Skeletal muscle satellite cell (primary cell): ENCODE results near the gene GMPPA.

Experiments
- H3K27me3 ChIP-seq: 2 replicates; pipeline ENCODE4 v1.7.0; 2013; ENCODE audit warnings: low read length; ENCODE audit not compliant: control insufficient read depth, insufficient read depth
- H3K36me3 ChIP-seq: 2 replicates; pipeline ENCODE4 v1.7.0; 2013; ENCODE audit warnings: mild to moderate bottlenecking, control low read depth, low read length; ENCODE audit not compliant: insufficient read depth
- H3K4me1 ChIP-seq: 2 replicates; pipeline ENCODE4 v1.7.0; 2013; ENCODE audit warnings: low read length; ENCODE audit not compliant: control insufficient read depth, insufficient read depth
- H3K4me2 ChIP-seq: 2 replicates; pipeline ENCODE4 v1.7.0; 2013; ENCODE audit warnings: mild to moderate bottlenecking, low read length
- H3K4me3 ChIP-seq: 2 replicates; pipeline ENCODE4 v1.7.0; 2013; ENCODE audit warnings: low read length
- H3K9ac ChIP-seq: 2 replicates; pipeline ENCODE4 v1.7.0; 2013; ENCODE audit warnings: mild to moderate bottlenecking, low read depth, low read length, moderate library complexity
- H3K9me3 ChIP-seq: replicated peaks from 2 replicates; pipeline ENCODE4 v1.7.0; 2013; ENCODE audit warnings: mild to moderate bottlenecking, control low read depth, low read length

The GMPPA gene

DNA sequence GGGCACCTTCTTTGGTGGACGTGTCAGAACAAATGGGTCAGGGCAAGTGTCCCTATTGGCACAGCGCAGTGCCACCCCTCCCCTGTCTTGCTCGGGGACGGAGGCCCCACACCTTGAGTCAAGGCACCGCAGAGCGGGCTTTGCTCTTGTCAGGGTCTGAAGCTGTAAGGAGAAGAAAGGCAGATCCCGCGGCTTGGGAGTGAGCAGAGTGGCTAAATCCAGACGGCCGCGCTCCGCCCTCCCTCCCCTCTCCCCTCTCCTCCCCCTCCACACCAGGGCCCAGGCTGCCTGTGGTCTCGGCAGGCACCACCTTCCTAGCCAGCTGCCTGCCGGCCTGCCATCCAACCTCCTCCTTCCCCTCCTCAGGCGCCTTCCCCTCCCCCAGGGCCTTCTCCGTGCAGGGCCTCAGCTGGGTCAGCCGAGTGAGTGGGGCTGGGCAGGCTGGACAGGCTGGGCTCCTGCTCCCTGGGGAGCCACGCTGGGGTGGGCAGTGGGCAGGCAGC lies 38.2 kb upstream of the GMPPA start:
- peak overlapping the region; percentile 24 for H3K4me3 ChIP-seq
- H3K9ac ChIP-seq = peak overlapping the region; percentile 32
- no peaks in the 10 kb centered on the region for H3K27me3 ChIP-seq
- H3K4me2 ChIP-seq = peak overlapping the region; percentile 31
- peaks cover 5% of the 10 kb centered on the region for H3K36me3 ChIP-seq
- no peaks in the 10 kb centered on the region for H3K9me3 ChIP-seq
- peaks cover 19% of the 10 kb centered on the region for H3K4me1 ChIP-seq

DNA sequence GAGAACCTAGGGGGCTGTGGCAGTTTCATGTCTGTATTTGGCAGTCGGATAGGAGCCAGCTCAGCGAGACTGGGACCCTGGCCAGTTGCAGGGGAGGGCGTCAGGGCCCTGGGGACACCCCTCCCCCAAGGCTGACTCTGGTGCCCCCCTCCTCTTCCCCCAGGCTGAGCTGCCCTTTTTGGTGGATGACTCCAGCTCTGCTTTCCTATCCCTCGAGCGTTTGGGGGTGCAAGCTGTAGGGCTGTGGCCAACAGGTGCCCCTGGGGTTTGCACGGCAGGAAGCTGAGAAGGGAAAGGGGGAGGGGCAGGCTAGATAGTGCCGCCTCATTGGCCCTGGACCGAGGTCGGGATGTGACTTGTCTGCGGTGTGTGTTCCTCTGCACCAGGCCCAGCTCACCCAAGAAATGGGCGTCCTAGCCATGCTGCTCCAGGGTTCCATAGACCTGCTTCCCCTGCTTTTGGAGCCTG lies 37.6 kb upstream of the GMPPA start:
- H3K4me1 ChIP-seq = peaks cover 19% of the 10 kb centered on the region
- H3K9me3 ChIP-seq = no peaks in the 10 kb centered on the region
- H3K4me2 ChIP-seq = peak overlapping the region; percentile 31
- H3K36me3 ChIP-seq = peaks cover 5% of the 10 kb centered on the region
- no peaks in the 10 kb centered on the region for H3K27me3 ChIP-seq
- no peak overlapping the region for H3K9ac ChIP-seq
- no peak overlapping the region for H3K4me3 ChIP-seq

DNA sequence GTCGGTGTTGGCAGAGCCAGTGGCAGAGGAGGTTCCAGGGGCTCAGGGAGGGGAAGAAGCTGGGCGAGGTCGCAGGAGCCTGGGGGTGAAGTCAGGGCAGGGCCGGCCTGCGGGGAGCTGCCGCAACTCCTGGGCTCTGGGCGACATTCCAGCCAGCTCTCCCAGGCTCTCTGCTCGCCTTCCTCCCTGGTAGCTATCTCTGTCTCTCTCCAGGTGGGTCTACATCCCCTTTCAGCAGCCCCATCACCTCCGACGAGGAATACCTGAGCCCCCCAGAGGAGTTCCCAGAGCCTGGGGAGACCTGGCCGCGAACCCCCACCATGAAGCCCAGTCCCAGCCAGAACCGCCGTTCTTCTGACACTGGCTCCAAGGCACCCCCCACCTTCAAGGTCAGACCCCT lies 37.0 kb upstream of the GMPPA start:
- peaks cover 5% of the 10 kb centered on the region for H3K36me3 ChIP-seq
- H3K4me3 ChIP-seq = no peak overlapping the region
- no peaks in the 10 kb centered on the region for H3K27me3 ChIP-seq
- no peak overlapping the region for H3K4me2 ChIP-seq
- no peak overlapping the region for H3K9ac ChIP-seq
- H3K9me3 ChIP-seq = no peaks in the 10 kb centered on the region
- peaks cover 19% of the 10 kb centered on the region for H3K4me1 ChIP-seq

DNA sequence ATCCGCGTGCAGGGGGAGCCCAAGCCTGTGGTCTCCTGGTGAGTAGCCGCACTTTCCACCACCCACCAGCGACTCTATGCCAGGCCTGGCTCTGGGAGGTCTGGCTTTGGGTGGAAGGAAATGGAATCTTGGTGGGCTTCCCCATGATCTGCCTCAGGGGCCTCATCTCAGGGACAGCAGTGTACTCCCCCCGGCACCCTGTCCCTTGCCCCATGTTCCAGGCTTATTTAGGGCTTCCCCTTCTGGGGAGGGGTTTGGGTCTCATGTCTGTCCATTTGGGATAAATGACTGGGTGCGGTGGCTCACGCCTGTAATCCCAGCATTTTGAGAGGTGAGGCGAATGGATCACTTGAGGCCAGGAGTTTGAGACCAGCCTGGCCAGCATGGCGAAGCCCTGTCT lies 36.3 kb upstream of the GMPPA start:
- Histone ChIP-seq H3K4me2 (no peak overlapping the region), H3K9me3 (no peaks in the 10 kb centered on the region), H3K36me3 (peaks cover 11% of the 10 kb centered on the region), H3K4me1 (peaks cover 19% of the 10 kb centered on the region), H3K27me3 (no peaks in the 10 kb centered on the region), H3K4me3 (no peak overlapping the region), H3K9ac (no peak overlapping the region)

DNA sequence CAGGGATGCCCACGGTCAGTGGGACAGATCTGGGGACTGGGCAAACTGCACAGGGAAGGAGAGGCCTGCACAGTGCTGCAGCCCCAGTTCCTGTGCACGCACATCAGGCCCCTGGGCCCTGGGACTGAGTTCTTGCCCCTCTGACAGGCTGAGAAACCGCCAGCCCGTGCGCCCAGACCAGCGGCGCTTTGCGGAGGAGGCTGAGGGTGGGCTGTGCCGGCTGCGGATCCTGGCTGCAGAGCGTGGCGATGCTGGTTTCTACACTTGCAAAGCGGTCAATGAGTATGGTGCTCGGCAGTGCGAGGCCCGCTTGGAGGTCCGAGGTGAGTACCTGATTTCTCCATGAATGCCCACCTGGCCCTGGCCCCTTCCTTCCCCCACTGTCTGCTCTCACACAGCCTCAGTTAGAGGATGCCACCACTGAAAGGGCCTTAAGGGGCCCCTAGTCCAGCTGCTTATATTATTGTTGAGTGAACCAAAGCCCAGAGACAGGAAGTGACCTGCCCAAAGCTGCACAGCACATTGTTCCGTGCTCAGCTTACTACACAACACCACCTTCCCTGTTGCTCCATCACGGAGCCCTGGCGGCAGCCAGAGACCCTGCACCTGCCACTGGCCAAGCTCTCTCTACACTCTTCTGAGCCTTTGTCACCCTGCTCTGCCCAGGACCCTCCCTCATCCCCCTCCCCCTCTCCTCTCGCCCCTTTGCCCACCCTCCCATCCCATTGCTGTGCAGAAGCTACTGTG lies 34.2 kb upstream of the GMPPA start:
- Histone ChIP-seq H3K27me3 (no peaks in the 10 kb centered on the region), H3K9ac (no peak overlapping the region), H3K4me2 (no peak overlapping the region), H3K36me3 (peaks cover 17% of the 10 kb centered on the region), H3K4me3 (no peak overlapping the region), H3K9me3 (no peaks in the 10 kb centered on the region), H3K4me1 (peaks cover 28% of the 10 kb centered on the region)

DNA sequence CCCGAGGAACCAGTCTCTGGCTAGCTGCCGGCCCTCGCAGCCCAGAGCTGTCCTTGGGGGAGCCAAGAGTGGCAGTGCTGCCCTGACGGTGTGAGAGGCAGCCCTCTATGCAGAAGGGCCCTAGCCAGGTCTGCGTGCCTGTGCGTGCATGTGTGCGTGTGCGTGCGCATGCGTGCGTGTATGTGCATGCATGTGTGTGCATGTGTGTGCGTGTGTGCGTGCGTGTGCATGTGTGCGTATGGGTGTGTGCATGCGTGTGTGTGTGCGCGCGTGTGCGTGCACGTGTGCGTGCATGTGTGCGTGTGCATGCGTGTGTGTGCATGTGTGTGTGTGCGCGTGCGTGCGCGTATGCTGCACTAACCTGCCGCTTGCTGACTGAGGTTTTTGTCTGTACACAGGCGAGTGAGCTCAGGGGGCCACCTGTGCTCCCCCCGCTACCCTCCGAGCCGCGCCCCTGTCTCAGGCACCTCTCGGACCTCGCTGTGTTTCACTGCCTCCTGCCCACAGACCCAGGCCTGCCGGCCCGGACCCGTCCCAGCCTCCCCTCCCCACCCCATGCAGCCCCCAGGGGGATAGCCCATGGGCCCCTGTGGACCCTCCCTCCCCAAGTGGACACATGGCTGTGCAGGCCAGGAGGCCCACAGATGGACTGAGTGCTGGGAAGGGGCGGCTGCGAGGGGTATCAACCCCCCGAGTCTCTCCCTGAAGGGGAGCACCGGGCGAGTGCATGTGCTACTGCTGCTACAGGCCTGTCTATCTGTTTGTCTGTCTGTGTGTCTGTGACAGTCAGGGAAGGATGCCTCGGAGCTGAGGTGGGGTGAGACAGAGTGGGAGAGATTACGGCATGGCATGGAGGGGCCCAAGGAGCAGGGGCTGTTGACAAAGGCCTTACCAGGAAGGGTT lies 32.8 kb upstream of the GMPPA start:
- no peak overlapping the region for H3K9ac ChIP-seq
- peaks cover 17% of the 10 kb centered on the region for H3K36me3 ChIP-seq
- H3K9me3 ChIP-seq = no peaks in the 10 kb centered on the region
- H3K27me3 ChIP-seq = no peaks in the 10 kb centered on the region
- H3K4me3 ChIP-seq = no peak overlapping the region
- peaks cover 19% of the 10 kb centered on the region for H3K4me1 ChIP-seq
- no peak overlapping the region for H3K4me2 ChIP-seq

DNA sequence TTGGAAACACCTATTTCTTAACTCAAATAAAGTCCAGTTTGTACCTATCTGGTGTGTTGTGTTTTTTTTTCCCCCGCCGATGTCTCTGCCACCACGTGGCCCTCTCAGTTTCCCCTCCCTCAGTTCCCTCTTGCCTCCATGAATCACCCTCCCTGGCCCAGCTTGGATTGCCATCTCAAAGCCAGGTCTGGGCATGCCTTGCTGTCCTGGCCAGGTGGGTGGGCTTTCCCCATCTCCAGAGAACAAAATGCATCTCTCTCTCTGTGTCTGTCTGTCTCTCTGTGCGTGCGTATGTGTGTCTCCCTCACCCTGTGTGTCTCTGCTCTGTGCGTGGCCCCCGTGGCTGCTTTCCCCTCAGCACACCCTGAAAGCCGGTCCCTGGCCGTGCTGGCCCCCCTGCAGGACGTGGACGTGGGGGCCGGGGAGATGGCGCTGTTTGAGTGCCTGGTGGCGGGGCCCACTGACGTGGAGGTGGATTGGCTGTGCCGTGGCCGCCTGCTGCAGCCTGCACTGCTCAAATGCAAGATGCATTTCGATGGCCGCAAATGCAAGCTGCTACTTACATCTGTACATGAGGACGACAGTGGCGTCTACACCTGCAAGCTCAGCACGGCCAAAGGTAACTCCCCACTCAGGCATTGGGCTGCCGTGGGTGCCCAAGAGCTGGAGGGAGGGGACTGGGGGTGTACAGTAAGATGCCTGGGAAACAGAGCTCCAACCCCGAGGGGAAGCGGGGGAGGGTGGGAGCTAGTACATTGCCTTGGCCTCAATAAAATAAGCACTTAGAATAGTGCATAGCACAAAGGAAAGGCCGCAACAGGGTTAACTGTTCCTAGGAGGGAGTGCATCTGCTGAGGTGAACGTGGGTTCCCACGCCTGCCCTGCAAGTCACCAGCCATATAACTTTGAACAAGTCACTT lies 31.6 kb upstream of the GMPPA start:
- Histone ChIP-seq H3K27me3 (no peaks in the 10 kb centered on the region), H3K4me2 (no peak overlapping the region), H3K36me3 (peaks cover 16% of the 10 kb centered on the region), H3K4me3 (no peak overlapping the region), H3K9ac (no peak overlapping the region), H3K9me3 (no peaks in the 10 kb centered on the region), H3K4me1 (peaks cover 14% of the 10 kb centered on the region)

DNA sequence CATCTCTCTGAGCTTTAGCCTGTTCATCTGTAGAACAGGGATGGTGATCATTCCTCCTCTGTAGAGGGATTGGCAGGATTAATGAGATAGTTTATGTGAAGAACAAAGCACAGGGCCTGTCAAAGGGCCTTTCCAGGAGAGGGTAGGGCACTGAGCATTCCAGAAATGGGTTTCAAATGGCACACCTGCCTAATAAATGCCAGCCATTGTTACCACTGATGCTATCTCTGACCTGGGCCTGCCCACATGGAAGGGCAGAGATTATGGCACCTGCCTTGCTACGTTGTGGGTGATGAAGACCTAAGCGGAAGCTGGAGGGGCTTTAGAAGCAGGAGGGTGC lies 31.0 kb upstream of the GMPPA start:
- Histone ChIP-seq H3K27me3 (no peaks in the 10 kb centered on the region), H3K9ac (no peak overlapping the region), H3K4me3 (no peak overlapping the region), H3K9me3 (no peaks in the 10 kb centered on the region), H3K4me1 (peaks cover 14% of the 10 kb centered on the region), H3K36me3 (peaks cover 12% of the 10 kb centered on the region), H3K4me2 (no peak overlapping the region)

DNA sequence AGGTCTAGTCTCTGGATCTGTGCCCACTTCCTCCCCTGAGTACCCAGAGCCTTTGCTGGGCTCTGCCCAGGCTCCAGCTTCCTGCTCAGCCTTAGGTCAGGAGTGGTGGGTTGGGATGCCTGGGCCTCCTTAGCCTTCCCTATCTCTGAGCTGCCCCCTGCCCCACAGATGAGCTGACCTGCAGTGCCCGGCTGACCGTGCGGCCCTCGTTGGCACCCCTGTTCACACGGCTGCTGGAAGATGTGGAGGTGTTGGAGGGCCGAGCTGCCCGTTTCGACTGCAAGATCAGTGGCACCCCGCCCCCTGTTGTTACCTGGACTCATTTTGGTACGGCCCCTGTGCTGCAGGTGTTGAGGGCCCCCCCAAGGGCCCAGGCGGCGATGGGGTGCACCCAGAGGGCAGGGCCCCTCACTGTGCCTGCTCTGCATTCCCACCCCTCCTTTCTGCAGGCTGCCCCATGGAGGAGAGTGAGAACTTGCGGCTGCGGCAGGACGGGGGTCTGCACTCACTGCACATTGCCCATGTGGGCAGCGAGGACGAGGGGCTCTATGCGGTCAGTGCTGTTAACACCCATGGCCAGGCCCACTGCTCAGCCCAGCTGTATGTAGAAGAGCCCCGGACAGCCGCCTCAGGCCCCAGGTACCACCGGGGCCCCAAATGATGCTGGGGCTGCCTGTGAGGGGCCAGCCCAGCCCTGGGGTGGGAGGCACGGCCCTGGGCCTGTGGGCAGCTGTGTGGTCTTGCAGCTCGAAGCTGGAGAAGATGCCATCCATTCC lies 30.1 kb upstream of the GMPPA start:
- Histone ChIP-seq H3K9ac (no peak overlapping the region), H3K4me3 (no peak overlapping the region), H3K9me3 (no peaks in the 10 kb centered on the region), H3K36me3 (peaks cover 12% of the 10 kb centered on the region), H3K4me2 (no peak overlapping the region), H3K27me3 (no peaks in the 10 kb centered on the region), H3K4me1 (peaks cover 14% of the 10 kb centered on the region)

DNA sequence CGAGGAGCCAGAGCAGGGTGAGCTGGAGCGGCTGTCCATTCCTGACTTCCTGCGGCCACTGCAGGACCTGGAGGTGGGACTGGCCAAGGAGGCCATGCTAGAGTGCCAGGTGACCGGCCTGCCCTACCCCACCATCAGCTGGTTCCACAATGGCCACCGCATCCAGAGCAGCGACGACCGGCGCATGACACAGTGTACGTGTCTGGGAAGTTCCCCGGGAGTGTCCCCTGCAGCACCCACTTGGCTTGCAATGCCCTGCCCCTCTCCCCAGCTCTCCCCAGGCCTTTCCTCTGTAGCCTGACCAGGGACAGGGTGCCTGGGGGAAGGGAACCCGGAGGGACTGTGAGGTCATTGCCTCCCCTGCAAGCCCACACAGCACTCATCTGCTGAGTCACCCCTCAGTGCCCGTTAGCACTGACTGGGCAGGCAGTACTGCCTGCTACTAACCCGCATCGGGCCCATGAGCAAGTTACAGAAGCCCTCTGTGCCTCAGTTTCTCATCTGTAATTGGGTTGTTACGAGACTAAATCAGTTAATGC lies 29.4 kb upstream of the GMPPA start:
- Histone ChIP-seq H3K4me3 (no peak overlapping the region), H3K9me3 (no peaks in the 10 kb centered on the region)

More for the DNA sequence above, 29.4 kb upstream of the GMPPA start:
- Histone ChIP-seq H3K4me1 (peaks cover 14% of the 10 kb centered on the region), H3K27me3 (no peaks in the 10 kb centered on the region), H3K36me3 (peaks cover 12% of the 10 kb centered on the region), H3K4me2 (no peak overlapping the region), H3K9ac (no peak overlapping the region)
